K562 (cell line): Measurements from ENCODE around the gene FKRP. TPM values are rescaled to one million over a fixed set of nuclear protein-coding genes. Genes with fewer than 3 reads are reported as not detected.

Experiments used
- AFF1 ChIP-seq, 2 experiments: fragments of 450-650 bp; IDR thresholded peaks; 2 replicates each; pipeline ENCODE4 v1.6.1; 2018; ENCODE audit warnings: mild to moderate bottlenecking in 2 of 2, low read depth in 1 of 2; ENCODE audit not compliant: partially characterized antibody in 2 of 2
- ARNT ChIP-seq, 2 experiments: fragments of 450-650 bp; IDR thresholded peaks; 2 replicates each; pipeline ENCODE4 v1.6.1; 2016; ENCODE audit warnings: mild to moderate bottlenecking in 1 of 2
- CC2D1A ChIP-seq: fragments of 450-650 bp; IDR thresholded peaks from 2 replicates; pipeline ENCODE4 v1.6.1; 2017; ENCODE audit warnings: mild to moderate bottlenecking
- CTCF ChIP-seq, 3 experiments: IDR thresholded peaks in 2 of 3; conservative IDR thresholded peaks in 1 of 3; 2 replicates each; pipeline ENCODE4 v1.5.1; 2011 to 2012; ENCODE audit warnings: low read length in 3 of 3, mild to moderate bottlenecking in 3 of 3, control low read depth in 2 of 3, improper control_type of control experiment in 1 of 3, inconsistent platforms in 1 of 3, low read depth in 1 of 3, mixed read lengths in 1 of 3, moderate library complexity in 1 of 3; ENCODE audit not compliant: insufficient read depth in 2 of 3
- E2F4 ChIP-seq: sonication (generic); formaldehyde crosslinking; IDR thresholded peaks from 2 replicates; pipeline ENCODE4 v1.8.0; 2022; ENCODE audit warnings: mild to moderate bottlenecking, low read depth, missing genetic modification reagents
- GTF2F1 ChIP-seq: IDR thresholded peaks from 2 replicates; pipeline ENCODE4 v1.6.1; 2011; ENCODE audit warnings: low read depth, low read length, improper control_type of control experiment
- HDGF ChIP-seq: fragments of 450-650 bp; IDR thresholded peaks from 2 replicates; pipeline ENCODE4 v1.6.1; 2016
- HOMEZ ChIP-seq: fragments of 250-450 bp; sonication (Bioruptor Pico); IDR thresholded peaks from 2 replicates; pipeline ENCODE4 v1.4.0; 2020; ENCODE audit warnings: mild to moderate bottlenecking, moderate library complexity
- LARP7 ChIP-seq: fragments of 450-650 bp; IDR thresholded peaks from 2 replicates; pipeline ENCODE4 v1.6.1; 2016
- MTA1 ChIP-seq: fragments of 450-650 bp; IDR thresholded peaks from 2 replicates; pipeline ENCODE4 v1.6.1; 2017; ENCODE audit warnings: borderline replicate concordance
- NFIC ChIP-seq: fragments of 450-650 bp; IDR thresholded peaks from 2 replicates; pipeline ENCODE4 v1.6.1; 2017; ENCODE audit warnings: mild to moderate bottlenecking, inconsistent platforms
- PTBP1 ChIP-seq: fragments of 200-400 bp; formaldehyde crosslinking; IDR thresholded peaks from 2 replicates; pipeline ENCODE4 v1.6.1; 2017; ENCODE audit warnings: low read depth, low read length
- RB1 ChIP-seq: fragments of 450-650 bp; IDR thresholded peaks from 2 replicates; pipeline ENCODE4 v1.6.1; 2017; ENCODE audit warnings: low read depth, mild to moderate bottlenecking
- RBM25 ChIP-seq: fragments of 200-400 bp; formaldehyde crosslinking; IDR thresholded peaks from 2 replicates; pipeline ENCODE4 v1.6.1; 2018; ENCODE audit warnings: low read length, low read depth, moderate library complexity; ENCODE audit not compliant: severe bottlenecking
- RCOR1 ChIP-seq, 2 experiments: IDR thresholded peaks; 2 replicates each; pipeline ENCODE4 v1.6.1; 2012; ENCODE audit warnings: low read depth in 2 of 2, low read length in 2 of 2, borderline replicate concordance in 1 of 2, improper control_type of control experiment in 1 of 2
- SMARCA5 ChIP-seq: fragments of 450-650 bp; IDR thresholded peaks from 2 replicates; pipeline ENCODE4 v1.6.1; 2016
- TFAP4 ChIP-seq: sonication (generic); formaldehyde crosslinking; IDR thresholded peaks from 2 replicates; pipeline ENCODE4 v1.8.0; 2022; ENCODE audit warnings: missing genetic modification reagents, mild to moderate bottlenecking, moderate library complexity, borderline replicate concordance
- ZNF263 ChIP-seq: sonication (generic); formaldehyde crosslinking; IDR thresholded peaks from 2 replicates; pipeline ENCODE4 v1.8.0; 2022; ENCODE audit warnings: mild to moderate bottlenecking, missing genetic modification reagents, borderline replicate concordance
- polyA plus RNA-seq, 8 experiments: library from polyadenylated mRNA; depleted of rRNA in 4 of 8; stranded (reverse) in 5 of 8; unstranded in 3 of 8; fragments of >200 nt; fragmentation: Nextera tagmentation in 2 of 8; fragmentation: Illumina TruSeq in 1 of 8; extraction: Ambion mirVana in 2 of 8; extraction: Trizol in 1 of 8; gene quantifications; 2 replicates each; pipeline versions ENCODE4 v1.2.1 to v1.2.3, GENCODE V29; 2011 to 2014; ENCODE audit warnings: inconsistent platforms in 1 of 8, missing spikeins in 1 of 8
- total RNA-seq, 7 experiments: library from RNA; depleted of rRNA in 6 of 7; stranded (reverse); fragments of >200 nt in 6 of 7; fragmentation: Illumina TruSeq in 2 of 7; extraction: Trizol in 2 of 7; gene quantifications; 2 replicates each; pipeline versions ENCODE4 v1.2.1 to v1.2.3, GENCODE V29; 2011 to 2021; ENCODE audit warnings: low replicate concordance in 1 of 7

Gene FKRP
- total and polyA plus RNA-seq, 9 of the 15 experiments (the other 6 are each of a cell fraction or from before 2014, with no cell fraction given): 0.68 to 16.1 (median 6.5) TPM

- peak; percentile 62; the same call in 1 of the 2 replicates for TF ChIP-seq TFAP4
- peak in 1 of 2 experiments; percentile 46; a peak in 3 of 4 replicates for TF ChIP-seq RCOR1 (IDR thresholded peaks at IDR 0.05; ENCODE audit: borderline replicate concordance in 1 of 2, low read depth in 2 of 2, low read length in 2 of 2)
- peak; percentile 88 for TF ChIP-seq ZNF263 (CRISPR knock-in tag)
- no peak for TF ChIP-seq E2F4
- TF ChIP-seq ARNT (IDR thresholded peaks at IDR 0.05): 0 out of 4 replicates have a peak, but pooled peaks of 1 of the 2 experiments have one; percentile 41
- peak; percentile 48 for TF ChIP-seq NFIC
- peak; percentile 88 for TF ChIP-seq PTBP1
- peak; percentile 98 for TF ChIP-seq SMARCA5
- peak; percentile 15; the same call in 1 of the 2 replicates for TF ChIP-seq RB1
- TF ChIP-seq CTCF (IDR thresholded peaks at IDR 0.05 in 2 of 3, conservative IDR thresholded peaks at IDR 0.05 in 1 of 3; ENCODE audit: insufficient read depth in 2 of 3, low read depth in 1 of 3, low read length in 3 of 3): peak; percentile 73 to 93 (median 75)
- no peak for TF ChIP-seq GTF2F1
- peak; percentile 75 for TF ChIP-seq RBM25
- TF ChIP-seq MTA1: peak; percentile 58; the same call in 1 of the 2 replicates
- TF ChIP-seq CC2D1A: 0 out of 2 replicates have a peak, but pooled peaks have one; percentile 38
- TF ChIP-seq AFF1 (IDR thresholded peaks at IDR 0.05; ENCODE audit: low read depth in 1 of 2, partially characterized antibody in 2 of 2): no peak
- no peak for TF ChIP-seq HOMEZ (CRISPR knock-in tag)
- peak; percentile 51; the same call in 1 of the 2 replicates for TF ChIP-seq LARP7
- TF ChIP-seq HDGF: 0 out of 2 replicates have a peak, but pooled peaks have one; percentile 63
Measured at GRCh38 chr19:46766569-46767317, 20.9 kb downstream of the FKRP start (continued).
